NB4 (cell line): Measurements from ENCODE around the gene ZNF524.

Source experiments
- MYC ChIP-seq: IDR thresholded peaks from 2 replicates; pipeline ENCODE4 v1.6.1; 2011; ENCODE audit warnings: low read depth, low read length
- POLR2A ChIP-seq: IDR thresholded peaks from 2 replicates; pipeline ENCODE4 v1.6.1; 2011; ENCODE audit warnings: mild to moderate bottlenecking; ENCODE audit not compliant: insufficient read length; ENCODE audit errors: extremely low read depth
- TF ChIP-seq, protein P1 (sequence below): IDR thresholded peaks from one replicate; pipeline ENCODE4 v1.5.1; 2012; ENCODE audit warnings: low read depth, low read length
- TF ChIP-seq, protein P2 (sequence below): IDR thresholded peaks from 2 replicates; pipeline ENCODE4 v1.6.1; 2011; ENCODE audit warnings: low read depth, low read length

DNA sequence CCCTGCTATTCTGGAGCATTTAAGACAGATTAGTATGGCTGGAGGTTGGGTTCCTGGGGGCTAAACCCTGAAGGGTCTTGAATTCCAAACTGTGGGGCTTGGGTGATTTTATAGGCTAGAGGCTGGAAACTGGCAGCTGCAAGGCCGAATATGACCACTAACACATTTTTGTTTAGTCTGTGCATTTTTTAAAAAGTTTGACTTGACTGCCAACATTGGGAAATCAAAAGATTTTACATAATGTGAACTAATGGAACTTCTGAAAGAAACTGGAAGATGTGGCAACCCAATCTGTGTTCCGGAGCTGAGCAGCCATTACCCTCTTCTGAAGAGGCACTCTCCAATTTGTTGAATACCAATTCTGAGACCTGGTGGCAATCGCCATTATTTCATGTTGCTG is 19.2 kb downstream of the ZNF524 start:
- TF ChIP-seq MYC (no peak), POLR2A (no peak)
- TF ChIP-seq, protein P1, sequence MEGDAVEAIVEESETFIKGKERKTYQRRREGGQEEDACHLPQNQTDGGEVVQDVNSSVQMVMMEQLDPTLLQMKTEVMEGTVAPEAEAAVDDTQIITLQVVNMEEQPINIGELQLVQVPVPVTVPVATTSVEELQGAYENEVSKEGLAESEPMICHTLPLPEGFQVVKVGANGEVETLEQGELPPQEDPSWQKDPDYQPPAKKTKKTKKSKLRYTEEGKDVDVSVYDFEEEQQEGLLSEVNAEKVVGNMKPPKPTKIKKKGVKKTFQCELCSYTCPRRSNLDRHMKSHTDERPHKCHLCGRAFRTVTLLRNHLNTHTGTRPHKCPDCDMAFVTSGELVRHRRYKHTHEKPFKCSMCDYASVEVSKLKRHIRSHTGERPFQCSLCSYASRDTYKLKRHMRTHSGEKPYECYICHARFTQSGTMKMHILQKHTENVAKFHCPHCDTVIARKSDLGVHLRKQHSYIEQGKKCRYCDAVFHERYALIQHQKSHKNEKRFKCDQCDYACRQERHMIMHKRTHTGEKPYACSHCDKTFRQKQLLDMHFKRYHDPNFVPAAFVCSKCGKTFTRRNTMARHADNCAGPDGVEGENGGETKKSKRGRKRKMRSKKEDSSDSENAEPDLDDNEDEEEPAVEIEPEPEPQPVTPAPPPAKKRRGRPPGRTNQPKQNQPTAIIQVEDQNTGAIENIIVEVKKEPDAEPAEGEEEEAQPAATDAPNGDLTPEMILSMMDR: no peak
- TF ChIP-seq, protein P2, sequence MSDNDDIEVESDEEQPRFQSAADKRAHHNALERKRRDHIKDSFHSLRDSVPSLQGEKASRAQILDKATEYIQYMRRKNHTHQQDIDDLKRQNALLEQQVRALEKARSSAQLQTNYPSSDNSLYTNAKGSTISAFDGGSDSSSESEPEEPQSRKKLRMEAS: no peak
